HUDEP-2 (cell line): ENCODE results near the gene RANBP3L.

Source experiments
- DNase-seq, 76 experiments: peaks; one replicate each; lab custom pipeline; 2025; ENCODE audit not compliant: unreplicated experiment in 76 of 76; lab: John Stamatoyannopoulos, UW

Gene RANBP3L

GRCh38 chr5:36244076-36244475 is 57.6 kb downstream of the RANBP3L start:
- DNase-seq: no peak

DNA sequence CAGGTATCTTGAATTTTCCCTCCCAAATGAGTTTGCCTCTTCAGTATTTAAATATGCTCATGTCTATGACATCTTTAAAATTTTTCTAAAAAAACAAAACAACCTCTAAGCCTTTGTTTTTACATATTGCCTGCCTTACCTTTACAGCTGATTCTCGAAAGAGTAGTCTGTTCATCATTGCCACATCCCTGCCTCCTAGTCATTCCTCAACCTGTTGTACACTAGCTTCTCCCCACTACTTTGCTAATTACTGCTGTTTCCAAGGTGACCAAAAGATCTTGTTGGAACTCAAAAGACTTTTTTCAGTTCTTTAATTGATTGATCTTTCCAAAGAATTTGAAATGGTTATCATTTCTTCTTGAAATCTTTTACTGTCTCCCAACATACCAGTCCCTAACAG is 58.0 kb downstream of the RANBP3L start:
- no peak for DNase-seq

DNA sequence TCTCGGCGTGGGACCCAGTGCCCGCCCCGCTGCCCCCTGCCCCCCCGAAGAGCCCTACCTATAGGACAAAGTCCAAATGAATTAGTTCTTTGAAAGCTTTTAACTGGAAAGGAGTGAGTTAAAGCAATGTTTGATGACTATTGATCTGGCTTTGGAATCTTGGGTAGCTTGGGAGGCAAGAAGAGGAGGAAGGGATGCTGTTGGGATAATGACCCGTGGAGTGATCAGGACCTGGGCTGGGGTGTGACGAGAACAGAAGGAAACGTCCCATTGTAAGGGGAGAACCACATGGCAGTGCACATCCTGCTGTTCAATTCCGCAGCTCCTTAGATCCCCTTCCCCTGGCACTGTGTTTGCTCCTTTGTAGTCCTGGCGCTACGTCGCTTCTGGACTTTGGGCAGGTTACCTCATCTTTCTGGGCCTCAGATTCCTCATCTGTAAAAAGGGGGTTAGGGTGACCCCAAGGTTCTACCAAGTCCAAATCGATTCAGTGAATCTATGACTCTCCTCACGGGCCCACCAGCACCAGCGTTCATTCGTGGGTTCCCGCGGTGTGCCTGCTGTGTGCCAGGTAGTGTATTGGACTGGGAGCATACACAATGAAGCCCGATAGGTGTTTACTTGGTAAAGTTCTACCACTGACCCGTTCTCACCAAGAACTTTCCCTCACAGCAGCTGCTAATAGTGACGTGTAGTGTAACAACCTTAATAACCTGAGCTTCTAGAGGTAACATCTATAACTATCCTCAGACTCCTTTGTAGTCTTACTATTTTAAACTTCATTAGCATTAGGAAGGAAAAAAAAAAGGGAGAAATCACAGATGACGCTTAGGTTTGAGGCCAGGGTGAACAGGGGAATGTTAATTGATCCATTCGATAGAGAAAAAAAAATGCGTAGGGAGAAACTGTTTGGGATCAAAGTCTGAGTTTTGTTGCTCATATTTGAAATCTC is 58.9 kb downstream of the RANBP3L start:
- peak in 7 of 76 experiments; percentile 4 to 50 (median 19) for DNase-seq

- peak in 75 of 76 experiments; percentile 64 to 98 (median 93) for DNase-seq
Measured at GRCh38 chr5:36241631-36242533, 59.8 kb downstream of the RANBP3L start, which contains the start of gene NADK2. TSS of gene NADK2 (minus strand) at chr5:36241925. CDS start at chr5:36241798, 127 bp downstream.

DNA sequence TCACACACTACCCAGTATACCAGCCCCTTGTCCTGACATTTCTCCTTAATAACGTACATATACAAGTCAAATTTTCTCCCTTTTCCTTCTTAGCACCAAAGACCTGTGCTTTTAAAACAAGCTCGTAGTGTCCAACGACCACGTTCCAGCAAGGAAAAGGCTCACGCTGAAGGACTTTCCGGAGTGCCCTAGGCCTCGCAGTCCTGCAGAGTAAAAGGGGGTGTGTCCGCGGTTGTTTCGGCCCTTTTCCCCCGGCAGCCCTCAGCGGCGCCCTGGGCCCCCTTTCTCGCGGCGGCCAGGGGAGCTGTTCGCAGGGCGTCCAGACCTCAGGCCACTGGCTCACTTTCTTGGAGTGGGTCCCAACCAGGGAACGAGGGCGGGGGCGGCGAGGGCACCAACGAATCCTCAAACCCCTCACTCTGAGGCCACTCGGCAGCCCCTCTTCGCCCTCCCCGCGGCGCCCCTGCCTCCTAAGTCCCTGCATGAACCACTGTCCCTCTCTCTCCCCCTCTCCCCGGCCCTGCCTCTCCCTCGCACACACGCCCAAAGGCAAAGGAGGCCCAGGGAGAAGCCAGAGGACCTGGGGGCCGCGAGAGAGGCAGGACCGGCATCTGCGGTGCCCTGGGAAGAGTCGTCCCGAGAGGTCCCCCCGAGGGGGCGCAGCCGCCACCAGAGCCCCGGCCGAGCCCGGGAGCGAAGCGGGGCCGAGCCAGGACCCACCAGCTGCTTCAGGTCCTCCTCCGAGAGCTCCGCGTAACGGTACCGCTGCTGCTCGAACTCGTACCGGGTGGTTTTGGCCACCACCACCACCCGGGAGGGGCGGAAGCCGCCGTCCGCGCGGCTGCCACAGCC is 60.7 kb downstream of the RANBP3L start:
- peak in 71 of 76 experiments; percentile 3 to 71 (median 45) for DNase-seq

- peak in 7 of 76 experiments; percentile 9 to 59 (median 42) for DNase-seq
Measured at GRCh38 chr5:36239370-36240293, 62.1 kb downstream of the RANBP3L start.

GRCh38 chr5:36238502-36239295 is 63.0 kb downstream of the RANBP3L start:
- peak in 5 of 76 experiments; percentile 5 to 57 (median 23) for DNase-seq

DNA sequence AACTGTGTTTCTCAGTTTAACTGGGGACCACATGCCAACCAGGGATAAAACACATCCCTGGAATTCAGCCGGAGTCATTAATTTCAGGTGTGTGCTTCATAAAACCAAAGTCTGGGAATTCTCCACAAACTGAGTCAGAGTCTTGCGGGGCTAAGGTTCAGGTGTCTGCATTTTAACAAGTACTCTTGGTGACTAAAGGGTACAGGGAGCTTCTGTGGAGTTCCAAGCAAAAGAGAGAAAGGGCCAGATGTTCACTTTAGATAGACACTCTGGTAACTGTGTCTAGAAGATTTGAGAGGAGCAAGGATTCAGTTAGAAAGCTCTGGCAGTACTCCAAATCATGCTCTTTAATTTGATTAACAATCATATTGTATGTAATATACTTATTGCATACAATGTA is 64.0 kb downstream of the RANBP3L start:
- DNase-seq: peak in 63 of 76 experiments; percentile 3 to 92 (median 69)

DNA sequence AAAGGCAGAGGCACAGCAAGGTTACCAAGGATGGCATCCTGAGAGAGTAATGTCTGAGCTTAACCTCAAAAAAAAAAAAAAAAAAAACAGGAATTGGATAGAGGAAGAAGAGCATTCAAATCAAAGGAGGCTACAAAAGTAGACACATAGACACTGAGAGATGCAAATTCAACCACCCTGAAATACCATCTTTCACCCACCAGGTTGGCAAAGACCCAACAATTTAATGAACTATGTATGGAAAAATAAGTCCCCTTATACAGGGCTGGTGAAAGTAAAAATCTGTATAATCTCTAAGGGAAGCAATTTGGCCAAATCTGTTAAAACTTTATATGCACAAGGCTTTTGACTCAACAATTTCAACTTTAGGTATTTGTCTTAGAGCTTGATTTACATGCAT is 64.9 kb downstream of the RANBP3L start:
- peak in 4 of 76 experiments; percentile 7 to 20 (median 14) for DNase-seq

DNA sequence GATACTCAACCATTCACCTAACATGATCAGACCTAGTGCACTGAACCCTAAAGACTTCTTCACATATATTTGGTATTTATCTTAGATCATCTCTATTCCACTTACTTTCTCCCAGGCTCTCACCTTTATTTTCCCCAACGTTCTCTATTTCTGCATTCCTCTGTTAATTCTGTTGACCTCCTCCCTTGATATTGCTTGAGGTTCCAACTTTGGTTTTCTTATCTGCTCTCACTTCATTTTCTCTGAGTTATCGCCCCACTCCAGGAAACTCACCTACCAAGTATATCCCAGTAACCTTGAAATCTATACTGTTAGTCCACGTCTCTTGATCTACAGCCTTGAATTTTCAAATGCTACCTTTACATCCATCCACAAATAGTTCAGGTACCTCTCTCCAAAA is 69.2 kb downstream of the RANBP3L start:
- peak in 2 of 76 experiments; percentile 6 to 25 for DNase-seq

DNA sequence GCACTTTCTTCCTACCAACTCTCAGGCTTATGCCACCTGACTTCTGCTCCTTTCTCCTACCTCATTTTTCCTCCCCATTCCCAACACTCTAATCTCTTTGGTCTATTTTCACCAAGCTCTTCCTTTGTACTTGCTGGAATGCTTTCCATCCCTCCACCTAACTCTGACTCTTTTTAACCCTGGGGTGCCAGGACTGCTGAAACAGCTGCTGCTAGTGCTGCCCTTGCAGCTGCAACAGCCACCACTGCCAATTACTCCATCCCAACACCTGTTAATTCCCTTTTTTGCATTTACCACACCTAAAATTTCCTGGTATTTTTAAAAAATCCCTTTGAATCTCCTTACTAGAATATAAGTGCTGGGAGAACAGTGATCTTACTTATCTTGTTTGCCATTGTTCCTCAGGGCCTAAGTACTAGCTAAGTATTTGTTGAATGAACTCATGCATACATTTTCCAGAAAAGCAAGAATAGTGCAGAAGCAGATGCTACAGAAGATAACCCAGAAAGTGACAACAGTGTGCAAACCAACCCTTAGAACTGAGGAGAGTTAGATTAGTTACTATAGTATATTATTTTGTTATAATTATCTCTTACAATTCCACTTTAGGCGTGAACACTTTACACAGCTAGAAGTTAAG is 71.4 kb downstream of the RANBP3L start:
- DNase-seq: peak in 7 of 76 experiments; percentile 9 to 43 (median 31)

GRCh38 chr5:36228505-36228904 is 73.2 kb downstream of the RANBP3L start:
- no peak for DNase-seq

GRCh38 chr5:36227046-36227445 is 74.7 kb downstream of the RANBP3L start:
- DNase-seq: no peak

DNA sequence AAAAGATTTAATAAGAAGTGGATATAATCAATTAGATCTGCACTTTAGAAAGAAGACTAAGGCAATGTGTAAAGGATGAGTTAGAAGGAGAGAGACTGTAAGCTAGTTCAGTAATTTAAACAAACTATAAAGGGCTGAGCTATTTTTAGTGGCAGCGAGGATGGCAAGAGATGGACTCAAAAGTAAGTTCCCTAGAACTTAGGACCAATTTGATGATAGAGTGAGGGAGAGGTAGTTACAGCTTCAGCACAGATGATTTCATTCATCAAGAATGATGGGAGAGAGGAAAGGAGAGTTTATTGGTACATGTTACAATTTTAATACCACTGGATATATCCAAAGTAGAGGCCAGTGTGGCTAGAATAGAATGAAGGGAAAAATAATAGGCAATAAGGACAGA is 79.1 kb downstream of the RANBP3L start:
- DNase-seq: no peak

GRCh38 chr5:36217988-36218387 is 83.7 kb downstream of the RANBP3L start:
- DNase-seq: no peak

- DNase-seq: no peak
Measured at GRCh38 chr5:36217567-36217966, 84.1 kb downstream of the RANBP3L start.

GRCh38 chr5:36215910-36216309 is 85.8 kb downstream of the RANBP3L start:
- no peak for DNase-seq

GRCh38 chr5:36214436-36214835 is 87.3 kb downstream of the RANBP3L start:
- peak in 1 of 76 experiments; percentile 4 for DNase-seq
